Skeletal muscle tissue (tissue), 4 donors: ENCODE results near the gene GRID1. TPM values are rescaled to one million over a fixed set of nuclear protein-coding genes. Genes with fewer than 3 reads are reported as not detected.

ENCODE experiments used
- H3K27ac ChIP-seq: one replicate; pipeline ENCODE4 v1.7.0; 2013; ENCODE audit warnings: mild to moderate bottlenecking, low read depth, low read length, inconsistent platforms
- H3K27me3 ChIP-seq, 3 donors: one replicate each; pipeline ENCODE4 v1.7.0; 2013; ENCODE audit warnings: low read length in 3 of 3; ENCODE audit not compliant: control insufficient read depth in 3 of 3, insufficient read depth in 3 of 3
- H3K36me3 ChIP-seq, 3 donors: one replicate each; pipeline ENCODE4 v1.7.0; 2013; ENCODE audit warnings: low read length in 3 of 3; ENCODE audit not compliant: control insufficient read depth in 3 of 3, insufficient read depth in 3 of 3
- H3K4me1 ChIP-seq, 3 donors: one replicate each; pipeline ENCODE4 v1.7.0; 2013; ENCODE audit warnings: low read length in 3 of 3, mild to moderate bottlenecking in 3 of 3; ENCODE audit not compliant: control insufficient read depth in 3 of 3, insufficient read depth in 3 of 3
- H3K4me3 ChIP-seq, 3 donors: one replicate each; pipeline ENCODE4 v1.7.0; 2013; ENCODE audit warnings: low read length in 3 of 3
- H3K9ac ChIP-seq, 3 donors: one replicate each; pipeline ENCODE4 v1.7.0; 2013; ENCODE audit warnings: low read length in 3 of 3, mild to moderate bottlenecking in 3 of 3, moderate library complexity in 2 of 3, low read depth in 1 of 3
- H3K9me3 ChIP-seq, 3 donors: one replicate each; pipeline ENCODE4 v1.7.0; 2013; ENCODE audit warnings: low read length in 3 of 3; ENCODE audit not compliant: control insufficient read depth in 3 of 3
- total RNA-seq: library from RNA; depleted of rRNA; stranded (reverse); fragments of >200 nt; gene quantifications from one replicate; pipeline ENCODE4 v1.2.3, GENCODE V29; 2014
- donor health status: Osteomylitis.

GRID1 gene
- total RNA-seq, 1 donor from 2014 or later, result 2.1 TPM

DNA sequence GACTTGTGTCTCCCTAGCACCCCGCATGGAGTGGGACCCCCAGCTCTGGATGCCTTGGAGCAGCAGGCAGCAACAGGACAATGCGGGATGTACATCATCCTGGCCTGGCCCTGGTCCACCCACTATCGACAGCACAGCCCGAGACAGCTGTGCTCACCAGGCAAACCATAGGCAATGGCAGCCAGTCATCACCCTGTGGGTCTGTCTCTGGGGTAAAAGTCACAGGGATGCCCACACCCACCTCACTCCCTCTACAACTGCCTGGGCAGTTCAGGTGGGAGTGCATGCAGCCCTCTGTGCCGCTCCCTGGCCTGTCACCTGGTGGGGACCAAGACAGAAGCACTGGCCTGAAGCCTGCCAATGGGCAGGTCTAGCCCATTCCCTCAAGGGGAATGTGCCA is 147.8 kb downstream of the GRID1 start:
- H3K4me1 ChIP-seq, result no peaks in the 10 kb centered on the region
- H3K9ac ChIP-seq, result no peak overlapping the region
- H3K9me3 ChIP-seq, result no peaks in the 10 kb centered on the region
- H3K27me3 ChIP-seq, result peaks cover 0 to 32% (median 14%) of the 10 kb centered on the region in 3 donors
- H3K4me3 ChIP-seq, result no peak overlapping the region
- H3K27ac ChIP-seq, result no peak overlapping the region
- no peaks in the 10 kb centered on the region for H3K36me3 ChIP-seq

DNA sequence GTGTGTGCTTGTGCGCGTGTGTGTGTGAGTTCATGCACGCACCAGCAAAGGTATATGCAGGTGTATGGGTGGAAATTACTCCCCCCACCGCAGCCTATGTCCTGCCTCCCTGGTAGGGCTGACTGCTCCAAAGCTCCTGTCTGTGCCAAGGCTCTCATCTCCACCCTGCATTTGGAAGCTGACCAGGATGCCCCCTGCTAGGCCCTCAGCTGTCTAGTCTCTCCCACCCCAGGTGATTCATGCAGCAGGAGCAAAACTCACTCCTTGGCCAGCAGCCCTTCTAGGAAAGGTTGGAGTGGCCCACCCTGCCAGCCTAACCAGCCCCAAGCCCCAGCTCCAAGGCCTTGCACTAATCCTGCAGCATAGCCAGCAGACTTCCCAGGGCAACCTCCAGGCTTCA is 148.4 kb downstream of the GRID1 start:
- no peak overlapping the region for H3K4me3 ChIP-seq
- no peak overlapping the region for H3K27ac ChIP-seq
- no peaks in the 10 kb centered on the region for H3K4me1 ChIP-seq
- peaks cover 0 to 33% (median 10%) of the 10 kb centered on the region in 3 donors for H3K27me3 ChIP-seq
- H3K9ac ChIP-seq, result no peak overlapping the region
- no peaks in the 10 kb centered on the region for H3K36me3 ChIP-seq
- no peaks in the 10 kb centered on the region for H3K9me3 ChIP-seq

DNA sequence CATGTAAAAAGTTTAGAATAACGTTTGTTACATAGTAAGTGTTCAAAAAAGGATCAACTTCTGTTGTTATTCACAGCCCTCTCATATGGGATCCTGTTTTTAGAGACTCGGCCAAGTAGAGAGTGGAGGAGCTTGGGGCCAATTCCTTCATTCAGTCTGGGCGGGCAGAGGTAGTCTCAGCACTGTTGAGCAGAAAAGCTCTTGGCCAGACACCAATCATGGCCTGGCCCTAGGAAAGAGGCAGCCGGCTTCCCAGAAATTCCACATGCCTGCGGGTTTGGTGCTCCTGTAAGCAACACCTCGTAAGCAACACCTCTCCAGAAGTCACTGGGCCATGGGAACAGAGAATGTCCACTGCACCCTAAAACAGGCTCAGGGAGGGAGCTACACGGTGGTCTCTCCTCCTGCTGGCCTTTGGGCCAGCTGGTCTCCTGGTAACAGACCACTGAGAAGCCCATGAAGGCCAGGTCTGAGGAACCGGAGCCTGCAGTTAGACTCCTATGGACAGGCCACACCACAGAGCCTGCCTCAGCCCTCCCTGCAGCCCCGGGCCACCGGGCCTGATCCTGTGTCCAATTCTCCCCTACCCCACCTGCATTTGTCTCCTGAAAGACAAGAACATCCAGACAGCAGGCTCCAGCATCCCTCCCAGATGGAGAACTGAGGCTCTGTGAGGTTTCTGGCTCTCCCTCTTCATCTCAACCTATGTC is 149.1 kb downstream of the GRID1 start:
- H3K36me3 ChIP-seq, result no peaks in the 10 kb centered on the region
- no peaks in the 10 kb centered on the region for H3K4me1 ChIP-seq
- no peak overlapping the region for H3K27ac ChIP-seq
- peaks cover 0 to 35% (median 10%) of the 10 kb centered on the region in 3 donors for H3K27me3 ChIP-seq
- H3K9ac ChIP-seq, result no peak overlapping the region
- H3K4me3 ChIP-seq, result no peak overlapping the region
- H3K9me3 ChIP-seq, result no peaks in the 10 kb centered on the region

DNA sequence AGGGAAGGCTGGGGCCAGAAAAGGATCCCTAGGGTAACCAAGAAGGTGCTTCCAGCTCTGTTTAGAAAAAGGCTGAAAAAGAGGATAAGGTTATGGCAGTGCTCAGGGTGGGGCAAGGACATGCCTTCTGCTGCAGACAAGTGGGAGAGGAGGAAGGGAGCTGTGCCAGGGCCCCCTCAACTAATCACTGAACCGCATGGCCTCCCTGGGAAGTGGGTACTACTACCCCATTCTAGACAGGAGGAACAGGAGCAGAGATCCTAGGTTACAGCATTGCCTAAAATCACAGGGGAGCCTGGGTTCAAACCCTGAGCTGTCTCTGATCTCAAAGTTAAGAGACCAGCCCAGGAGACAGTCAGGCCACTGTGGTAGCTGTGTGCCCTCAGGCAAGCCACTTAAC is 149.7 kb downstream of the GRID1 start:
- no peaks in the 10 kb centered on the region for H3K9me3 ChIP-seq
- no peak overlapping the region for H3K4me3 ChIP-seq
- no peaks in the 10 kb centered on the region for H3K36me3 ChIP-seq
- H3K4me1 ChIP-seq, result no peaks in the 10 kb centered on the region
- peaks cover 0 to 32% (median 10%) of the 10 kb centered on the region in 3 donors for H3K27me3 ChIP-seq
- no peak overlapping the region for H3K27ac ChIP-seq
- H3K9ac ChIP-seq, result no peak overlapping the region

DNA sequence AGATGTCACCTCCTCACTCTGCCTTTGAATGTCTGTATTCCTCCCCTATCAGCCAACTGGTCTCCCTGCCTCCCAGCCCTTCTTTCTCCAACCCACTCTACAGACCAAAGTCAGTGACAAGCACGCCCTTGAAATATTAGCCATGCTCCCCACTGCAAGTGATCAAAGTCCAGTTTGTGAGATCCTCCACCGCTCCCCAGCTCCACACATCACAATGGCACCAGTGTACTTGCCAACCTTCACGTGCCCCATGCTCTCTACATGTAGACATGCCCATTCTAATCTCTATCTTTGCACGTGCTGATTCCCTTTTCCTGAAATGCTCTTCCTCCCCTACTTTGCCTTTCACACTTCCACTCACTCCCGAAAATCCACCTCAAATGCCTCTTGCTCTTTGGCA is 150.9 kb downstream of the GRID1 start:
- Histone ChIP-seq H3K27me3 (peaks cover 0 to 21% (median 10%) of the 10 kb centered on the region in 3 donors), H3K4me1 (no peaks in the 10 kb centered on the region), H3K4me3 (no peak overlapping the region), H3K36me3 (no peaks in the 10 kb centered on the region), H3K9me3 (no peaks in the 10 kb centered on the region), H3K27ac (no peak overlapping the region), H3K9ac (no peak overlapping the region)

DNA sequence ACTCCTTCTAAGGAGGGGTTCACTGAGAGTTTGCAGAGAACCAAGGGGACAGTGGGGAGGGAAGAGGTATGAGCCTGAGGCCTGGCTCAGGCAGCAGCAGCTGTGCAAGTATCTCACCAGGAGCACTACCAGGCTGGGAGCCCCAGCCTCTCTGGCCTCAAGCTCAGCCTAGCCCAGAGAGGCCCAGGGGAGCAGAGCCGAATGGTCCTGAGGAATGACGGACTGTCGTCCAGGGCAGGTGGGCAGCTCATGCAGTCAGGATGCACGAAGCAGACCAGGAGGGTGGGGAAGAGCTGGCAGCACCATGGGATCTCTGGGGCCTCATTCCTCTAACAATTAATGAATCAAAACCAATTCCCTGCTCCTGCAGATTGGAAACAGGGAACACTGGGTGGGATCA is 151.5 kb downstream of the GRID1 start:
- no peaks in the 10 kb centered on the region for H3K36me3 ChIP-seq

DNA sequence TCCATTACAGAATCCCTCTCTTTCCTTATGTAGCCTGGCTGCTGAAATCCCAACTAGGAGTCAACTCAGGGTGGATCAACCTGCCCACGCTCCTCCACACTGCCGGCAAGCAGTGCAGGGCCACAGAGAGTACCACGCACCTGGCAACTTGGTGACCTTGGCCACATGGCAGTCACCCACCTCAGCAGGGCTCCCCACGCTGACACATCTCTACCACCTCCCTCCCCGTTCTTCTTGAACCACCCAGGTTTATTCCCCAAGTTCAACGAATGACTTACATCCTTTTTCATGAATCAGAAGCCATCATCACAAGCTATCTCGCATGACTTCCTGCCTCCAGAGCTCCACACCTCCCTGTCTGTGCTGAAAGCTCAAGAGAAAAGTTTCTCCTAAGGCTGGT is 153.4 kb downstream of the GRID1 start:
- no peaks in the 10 kb centered on the region for H3K4me1 ChIP-seq
- H3K36me3 ChIP-seq, result no peaks in the 10 kb centered on the region
- H3K9me3 ChIP-seq, result no peaks in the 10 kb centered on the region
- H3K27me3 ChIP-seq, result peaks cover 0 to 16% (median 3%) of the 10 kb centered on the region in 3 donors
- H3K4me3 ChIP-seq, result no peak overlapping the region
- no peak overlapping the region for H3K27ac ChIP-seq
- no peak overlapping the region for H3K9ac ChIP-seq

More for the DNA sequence above, 151.5 kb downstream of the GRID1 start:
- no peak overlapping the region for H3K27ac ChIP-seq
- no peak overlapping the region for H3K4me3 ChIP-seq
- H3K9me3 ChIP-seq, result no peaks in the 10 kb centered on the region
- H3K9ac ChIP-seq, result no peak overlapping the region
- no peaks in the 10 kb centered on the region for H3K4me1 ChIP-seq
- peaks cover 0 to 19% (median 10%) of the 10 kb centered on the region in 3 donors for H3K27me3 ChIP-seq

DNA sequence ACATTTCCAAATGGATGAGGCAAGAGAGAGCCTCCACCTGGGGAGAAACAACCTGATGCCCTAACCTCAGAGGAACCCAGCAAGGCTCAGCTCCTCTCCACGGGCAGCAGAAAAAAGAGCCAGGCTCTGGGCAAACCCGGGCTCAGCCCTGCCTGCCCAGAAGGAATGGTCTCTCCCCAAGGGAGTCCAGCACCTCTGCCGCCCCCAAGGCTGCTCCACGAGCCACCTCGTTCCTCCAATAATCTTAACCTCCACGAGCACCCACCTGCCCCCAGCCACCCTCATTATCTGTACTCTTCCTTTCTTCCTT is 154.2 kb downstream of the GRID1 start:
- Histone ChIP-seq H3K36me3 (no peaks in the 10 kb centered on the region), H3K4me1 (no peaks in the 10 kb centered on the region), H3K27me3 (peaks cover 0 to 16% (median 6%) of the 10 kb centered on the region in 3 donors), H3K4me3 (no peak overlapping the region), H3K9me3 (no peaks in the 10 kb centered on the region), H3K27ac (no peak overlapping the region), H3K9ac (no peak overlapping the region)

DNA sequence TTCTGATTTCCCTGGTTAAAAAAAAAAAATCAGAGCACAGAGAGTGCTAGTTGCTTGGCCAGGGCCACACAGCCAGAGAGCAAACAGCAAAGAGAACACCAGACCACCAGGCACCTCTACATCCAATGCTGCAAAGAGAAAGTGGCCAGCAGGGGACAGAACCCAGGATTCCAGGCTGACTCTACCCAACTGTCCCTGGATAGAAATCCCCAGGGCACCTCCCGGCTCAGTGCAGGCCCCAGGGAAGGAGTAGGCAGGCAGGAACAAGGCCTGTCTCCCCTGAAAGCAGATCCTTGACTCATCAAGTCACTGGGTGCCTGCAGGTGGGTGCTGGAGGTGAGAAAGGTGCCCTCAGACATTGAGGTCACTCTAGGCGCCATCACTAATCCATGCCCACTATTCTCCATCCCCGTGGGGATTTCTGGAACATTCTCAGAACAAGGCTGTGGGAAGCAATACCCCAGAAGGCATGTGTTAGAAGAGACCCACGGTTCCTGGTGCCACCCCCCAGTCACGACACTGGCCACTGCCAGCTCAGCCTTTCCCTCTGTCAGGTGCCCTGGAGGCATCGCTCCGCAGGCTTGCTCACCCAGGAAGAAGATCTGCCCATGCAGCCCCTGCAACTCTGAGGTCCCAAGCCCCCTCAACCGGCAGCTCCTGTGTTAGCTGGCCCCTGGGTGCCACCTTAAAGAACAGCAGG is 154.8 kb downstream of the GRID1 start:
- Histone ChIP-seq H3K4me3 (no peak overlapping the region), H3K9ac (no peak overlapping the region), H3K27ac (no peak overlapping the region), H3K27me3 (peaks cover 0 to 16% (median 6%) of the 10 kb centered on the region in 3 donors), H3K4me1 (no peaks in the 10 kb centered on the region), H3K36me3 (no peaks in the 10 kb centered on the region), H3K9me3 (no peaks in the 10 kb centered on the region)

DNA sequence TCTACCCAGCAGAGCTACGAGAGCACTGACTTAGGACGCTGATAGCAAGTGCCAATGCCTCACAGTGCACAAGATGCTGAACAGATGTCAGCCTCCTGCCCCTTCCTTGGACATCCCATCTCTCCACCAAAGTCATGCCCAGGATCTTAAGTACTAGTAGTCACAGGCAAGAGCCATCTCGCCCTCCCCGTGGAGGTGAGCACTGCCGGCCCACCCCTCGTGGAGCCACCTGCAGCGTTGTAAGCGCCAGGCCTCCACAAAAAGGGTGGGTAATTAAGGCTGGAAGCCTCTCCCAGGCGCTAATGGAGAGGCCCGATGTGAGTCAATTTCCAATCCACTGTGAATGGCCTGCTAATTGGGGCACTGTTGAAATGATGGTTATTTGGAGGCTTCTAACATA is 156.2 kb downstream of the GRID1 start:
- no peaks in the 10 kb centered on the region for H3K4me1 ChIP-seq

More for the DNA sequence above, 156.2 kb downstream of the GRID1 start:
- no peak overlapping the region for H3K9ac ChIP-seq
- H3K27ac ChIP-seq, result no peak overlapping the region
- no peaks in the 10 kb centered on the region for H3K36me3 ChIP-seq
- H3K27me3 ChIP-seq, result peaks cover 0 to 19% (median 6%) of the 10 kb centered on the region in 3 donors
- H3K4me3 ChIP-seq, result no peak overlapping the region
- H3K9me3 ChIP-seq, result no peaks in the 10 kb centered on the region
